HG03432 (cell line): Measurements from ENCODE around the gene LRRIQ4.
A peak's percentile ranks its signal among the peaks of the same experiment; 100 is the strongest.

Source experiments
- ATAC-seq: cut with Tn5 transposase; IDR thresholded peaks from one replicate; pipeline ENCODE4 v1.9.1; 2021; ENCODE audit warnings: mild to moderate bottlenecking, moderate library complexity; ENCODE audit not compliant: unreplicated experiment

LRRIQ4 gene

DNA sequence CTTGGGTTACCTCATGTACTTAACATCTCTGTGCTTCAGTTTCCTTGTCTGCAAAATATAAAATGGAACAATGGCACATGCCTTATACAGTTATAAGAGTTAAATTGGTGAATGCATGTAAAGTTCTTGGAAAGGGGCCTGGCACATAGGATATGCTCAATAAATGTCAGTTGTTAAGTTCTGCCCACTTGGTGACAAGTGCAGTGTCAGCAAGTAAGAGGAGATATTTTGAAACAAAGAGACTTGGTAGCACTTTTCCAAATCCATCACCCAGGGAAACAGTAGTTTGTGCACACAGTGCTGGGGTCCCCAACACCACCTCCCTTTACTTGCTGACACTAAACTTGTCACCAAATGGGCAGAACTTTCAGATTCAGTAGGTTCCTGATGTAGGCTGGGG is 37.9 kb downstream of the LRRIQ4 start:
- no peak for ATAC-seq

DNA sequence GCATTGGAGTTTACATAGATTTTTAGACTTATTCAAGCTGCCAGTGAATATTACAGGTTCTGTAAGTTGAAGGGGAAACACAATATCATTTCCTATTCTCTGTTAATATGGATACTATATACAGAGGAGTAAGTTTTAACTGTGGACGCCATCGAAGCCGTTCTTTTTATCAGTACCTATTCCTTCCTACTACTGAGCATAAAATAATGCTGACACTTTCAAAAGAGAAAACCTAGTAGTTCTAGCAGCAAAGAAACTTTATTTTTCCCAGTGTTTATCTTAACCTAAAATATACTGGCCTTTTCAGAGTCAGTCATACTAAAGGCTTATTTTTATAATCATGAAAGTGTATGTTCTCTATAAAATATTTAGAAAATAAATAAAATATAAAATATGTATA is 42.8 kb downstream of the LRRIQ4 start:
- no peak for ATAC-seq

DNA sequence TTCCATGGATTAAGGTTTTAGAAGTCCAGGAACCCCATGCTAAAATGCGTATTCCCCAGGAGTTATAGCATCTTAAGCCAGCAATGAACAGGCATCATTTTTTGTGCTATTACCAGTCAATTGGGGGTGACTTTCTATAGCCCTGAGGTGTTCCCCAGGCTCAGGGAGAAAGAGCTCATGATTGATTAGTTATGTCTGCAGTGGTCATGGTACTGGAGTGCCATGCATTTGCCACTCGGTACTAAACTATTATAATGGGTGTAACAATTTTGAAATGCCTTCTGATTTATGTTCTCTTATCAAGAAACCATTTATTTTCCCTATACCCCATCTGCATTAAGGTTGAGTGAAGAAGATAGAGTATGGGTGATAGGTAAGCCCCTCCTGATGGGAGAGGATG is 45.1 kb downstream of the LRRIQ4 start:
- ATAC-seq: no peak

DNA sequence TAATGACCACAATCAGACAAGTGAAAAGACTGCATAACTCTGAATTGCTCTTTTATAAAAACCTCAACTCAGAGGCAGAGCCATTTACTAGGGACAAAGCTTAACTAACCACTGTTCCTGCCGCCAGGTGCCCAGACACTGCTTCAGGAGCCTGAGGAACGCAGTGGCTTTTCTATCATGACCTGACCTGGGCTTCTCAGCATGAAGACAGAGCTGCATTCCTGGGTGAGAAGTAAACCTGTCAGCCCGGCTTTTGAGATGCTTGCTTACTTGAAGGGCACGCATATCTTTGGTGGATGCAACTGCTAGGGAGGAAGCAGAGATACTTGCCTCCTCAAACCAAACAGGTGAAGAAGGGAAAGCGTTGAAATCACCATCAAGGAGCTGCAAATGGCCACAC is 49.2 kb downstream of the LRRIQ4 start:
- ATAC-seq: no peak

DNA sequence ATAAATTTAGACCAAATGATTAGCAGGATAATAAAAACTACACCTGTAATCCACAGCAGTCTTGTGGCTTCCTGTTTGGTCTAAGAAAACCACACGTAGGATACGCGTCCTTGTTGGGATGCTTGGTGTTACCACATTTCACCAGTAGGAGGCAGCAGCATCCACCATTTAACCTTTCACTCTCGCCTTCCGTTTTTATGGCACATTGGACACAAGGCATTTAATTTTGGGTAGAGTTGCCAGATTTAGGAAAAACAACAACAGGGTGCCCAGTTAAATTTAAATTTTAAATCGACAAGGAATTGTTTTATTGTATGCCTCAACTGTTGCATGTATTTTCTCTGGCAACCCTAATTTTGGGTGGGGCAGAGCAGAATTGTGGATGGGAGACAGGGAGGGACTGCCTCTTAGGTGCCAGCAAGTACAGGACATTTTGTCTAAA is 50.8 kb downstream of the LRRIQ4 start:
- peak; percentile 78 for ATAC-seq

DNA sequence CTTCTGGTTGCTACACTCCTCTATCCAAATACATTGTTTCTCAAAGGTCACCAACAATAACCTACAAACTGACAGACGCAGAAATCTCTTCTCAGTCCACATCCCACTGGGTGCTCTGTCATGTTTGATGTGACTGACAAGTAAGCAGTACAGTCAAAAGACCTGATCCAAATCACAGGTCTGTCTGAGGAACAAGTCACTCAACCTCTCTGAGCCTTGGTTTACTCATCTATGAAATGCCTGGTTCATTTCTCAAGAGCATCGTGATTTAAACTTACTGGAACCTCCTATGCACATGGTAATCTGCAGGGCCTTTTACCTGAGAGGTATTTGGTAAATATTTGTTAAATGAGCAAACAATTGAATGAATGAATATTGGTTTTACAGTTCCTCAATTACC is 51.6 kb downstream of the LRRIQ4 start:
- ATAC-seq: no peak

DNA sequence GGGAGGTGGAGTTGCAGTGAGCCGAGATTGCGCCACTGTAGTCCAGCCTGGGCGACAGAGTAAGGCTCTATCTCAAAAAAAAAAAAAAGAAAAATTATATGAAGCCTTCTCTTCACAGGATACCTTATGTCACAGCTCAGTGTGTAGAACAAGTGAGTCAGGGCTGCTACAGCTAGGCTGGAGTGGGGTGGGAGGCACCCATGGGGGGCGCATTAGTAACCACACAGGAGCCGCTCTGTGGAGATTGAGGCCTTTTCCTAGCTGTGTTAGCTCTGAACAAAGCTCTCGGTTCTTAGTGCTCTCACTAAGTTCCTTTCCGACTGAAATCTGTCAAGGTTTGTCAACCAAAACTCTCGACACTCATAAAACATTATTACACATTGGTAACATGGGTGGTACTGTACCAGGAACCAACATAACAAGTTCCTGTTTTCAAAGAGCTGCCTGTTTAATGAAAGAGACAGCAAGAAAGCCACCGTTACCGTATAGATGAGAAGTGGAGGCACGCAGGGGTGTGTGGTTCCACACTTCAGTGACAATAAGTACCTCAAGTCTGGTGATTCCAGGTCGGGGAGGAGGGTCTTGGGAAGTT is 52.6 kb downstream of the LRRIQ4 start:
- ATAC-seq: no peak

DNA sequence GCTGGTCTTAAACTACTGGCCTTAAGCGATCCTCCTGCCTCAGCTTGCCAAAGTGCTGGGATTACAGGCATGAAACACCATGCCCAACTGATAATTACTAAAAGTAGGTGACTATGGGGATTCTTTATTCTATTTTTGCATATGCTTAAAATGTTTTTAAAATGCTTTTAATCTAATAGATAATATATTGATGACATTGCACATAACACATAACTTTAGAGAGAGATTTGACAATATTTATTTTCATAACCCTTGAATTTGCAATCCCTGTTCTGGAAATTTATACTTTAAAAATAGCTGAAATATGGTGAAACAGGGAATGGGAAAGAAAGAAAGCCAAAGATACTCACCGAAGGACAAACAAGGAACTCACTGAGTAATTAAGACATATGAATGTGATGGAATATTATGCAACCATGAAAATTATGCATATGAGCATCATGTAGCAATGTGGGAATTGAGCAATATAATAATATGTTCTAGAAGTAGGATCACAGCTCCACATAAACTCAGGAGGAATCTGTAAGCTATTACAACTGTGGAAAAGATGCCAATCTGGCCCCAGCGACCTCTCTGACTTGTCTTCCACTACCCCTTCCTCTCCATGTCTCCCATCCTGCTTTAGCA is 55.0 kb downstream of the LRRIQ4 start:
- no peak for ATAC-seq

DNA sequence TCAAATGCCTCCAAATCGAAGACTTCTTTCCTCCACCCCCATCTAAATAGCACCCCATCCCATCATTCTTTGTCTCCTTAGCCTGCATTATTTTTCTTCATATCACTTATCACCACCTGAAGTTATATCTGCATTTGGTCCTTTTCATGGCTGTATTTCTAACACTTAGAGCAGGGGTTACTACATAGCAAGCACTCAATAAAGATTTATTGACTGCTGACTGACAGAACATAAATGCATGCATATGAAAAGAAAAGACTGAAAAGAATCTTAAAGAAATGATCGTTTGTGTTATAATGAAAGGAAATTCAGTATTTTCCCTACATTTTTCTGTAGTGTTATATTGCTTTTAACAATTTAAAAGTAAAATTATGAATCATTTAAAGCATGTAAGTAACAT is 55.7 kb downstream of the LRRIQ4 start:
- no peak for ATAC-seq

DNA sequence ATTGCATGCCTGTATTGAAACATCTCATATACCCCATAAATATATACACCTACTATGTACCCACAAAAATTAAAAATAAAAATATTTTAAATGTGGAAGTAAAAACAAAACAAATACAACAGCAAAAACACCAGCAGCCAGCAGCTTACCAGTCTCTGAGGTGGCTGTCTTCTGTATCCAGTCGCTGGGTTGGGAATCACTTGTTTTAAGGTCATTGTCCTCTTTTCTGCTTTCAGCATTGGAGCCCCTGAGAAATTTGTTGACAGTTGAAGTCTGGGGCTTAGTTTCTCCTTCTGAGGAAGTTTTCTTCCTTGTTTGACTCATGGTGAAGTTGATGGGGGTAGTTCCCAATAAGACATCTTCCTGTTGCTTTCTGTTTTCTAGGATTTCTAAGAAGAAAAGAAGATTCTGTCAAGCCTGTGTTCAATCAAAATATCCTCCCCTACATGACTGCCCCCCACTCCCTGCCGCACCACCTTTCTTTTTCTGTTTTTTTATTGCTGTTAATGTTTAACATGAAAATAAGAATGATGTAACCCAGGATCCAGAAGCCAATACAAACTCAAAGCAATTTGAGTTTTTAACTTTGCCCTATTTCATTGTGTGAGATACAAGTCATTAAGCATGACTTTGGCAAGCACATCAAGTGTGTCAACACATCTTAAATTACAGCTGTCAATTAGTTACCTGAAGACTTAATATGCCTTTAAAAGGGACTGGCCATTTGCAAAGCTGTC is 57.0 kb downstream of the LRRIQ4 start, which contains the start of gene LRRC31:
LRRC31 (minus strand) TSS at position 452 of the 737 bp plus-strand sequence; CDS start at position 324, 128 bp downstream.
- no peak for ATAC-seq

DNA sequence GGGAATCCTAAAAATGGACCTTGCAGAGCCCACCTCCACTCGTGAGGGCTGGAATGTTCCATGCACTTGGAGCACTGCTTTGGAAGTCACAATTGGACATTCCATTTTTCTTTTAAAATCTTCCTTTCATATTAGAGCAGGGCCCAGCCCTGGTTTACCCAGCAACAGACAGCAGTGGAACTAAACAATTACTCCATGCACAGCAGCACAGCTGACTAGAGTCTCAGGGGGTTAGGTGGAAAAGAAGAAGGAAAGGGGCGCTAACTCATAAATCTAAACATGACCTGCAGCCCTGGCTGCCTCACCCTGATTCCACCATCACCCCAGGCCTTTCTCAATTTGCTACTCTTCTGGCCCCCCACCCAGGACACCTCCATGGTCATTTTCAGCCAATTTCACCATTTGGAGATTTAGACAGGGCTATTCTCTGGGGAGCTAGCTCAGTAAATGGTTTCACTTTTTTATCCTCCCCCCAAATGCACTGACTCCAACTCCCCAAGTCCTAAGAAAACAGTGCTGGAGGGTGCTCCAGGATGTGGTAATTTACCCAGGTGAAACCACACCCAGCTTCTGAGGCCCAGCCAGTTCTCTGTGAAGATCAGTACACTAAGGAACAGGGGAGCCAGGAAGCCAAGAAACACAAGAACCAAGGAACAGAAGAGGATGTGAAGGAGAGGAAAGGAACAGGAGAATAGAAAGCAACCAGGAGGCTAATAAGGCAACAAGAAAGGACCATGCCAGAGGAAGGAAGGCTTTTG is 58.6 kb downstream of the LRRIQ4 start:
- no peak for ATAC-seq

DNA sequence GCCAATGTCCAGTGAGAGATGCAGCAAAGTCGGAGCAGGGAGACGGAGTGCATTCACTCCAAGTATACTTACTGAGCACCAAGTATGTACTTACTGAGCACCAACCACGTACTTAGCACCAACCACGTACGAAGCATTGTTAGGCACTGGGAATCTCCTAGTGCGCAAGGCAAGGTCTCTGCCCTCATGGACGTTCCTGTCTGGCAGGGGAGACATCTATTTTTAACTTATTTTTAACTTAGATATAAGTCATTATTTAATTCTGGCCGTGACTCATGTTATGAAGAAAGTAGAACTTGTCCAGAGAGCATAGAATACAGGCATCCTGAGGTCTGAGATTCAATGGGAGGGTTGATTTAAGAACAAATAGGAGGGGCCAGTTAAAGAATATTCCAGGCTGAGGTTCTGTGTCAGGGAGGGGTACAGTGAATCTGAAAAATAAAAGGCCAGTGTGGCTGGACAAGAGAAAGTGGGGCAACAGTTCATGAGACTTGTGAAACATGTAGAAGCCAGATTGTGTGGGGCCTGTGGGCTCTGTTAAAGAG is 66.4 kb downstream of the LRRIQ4 start:
- no peak for ATAC-seq

DNA sequence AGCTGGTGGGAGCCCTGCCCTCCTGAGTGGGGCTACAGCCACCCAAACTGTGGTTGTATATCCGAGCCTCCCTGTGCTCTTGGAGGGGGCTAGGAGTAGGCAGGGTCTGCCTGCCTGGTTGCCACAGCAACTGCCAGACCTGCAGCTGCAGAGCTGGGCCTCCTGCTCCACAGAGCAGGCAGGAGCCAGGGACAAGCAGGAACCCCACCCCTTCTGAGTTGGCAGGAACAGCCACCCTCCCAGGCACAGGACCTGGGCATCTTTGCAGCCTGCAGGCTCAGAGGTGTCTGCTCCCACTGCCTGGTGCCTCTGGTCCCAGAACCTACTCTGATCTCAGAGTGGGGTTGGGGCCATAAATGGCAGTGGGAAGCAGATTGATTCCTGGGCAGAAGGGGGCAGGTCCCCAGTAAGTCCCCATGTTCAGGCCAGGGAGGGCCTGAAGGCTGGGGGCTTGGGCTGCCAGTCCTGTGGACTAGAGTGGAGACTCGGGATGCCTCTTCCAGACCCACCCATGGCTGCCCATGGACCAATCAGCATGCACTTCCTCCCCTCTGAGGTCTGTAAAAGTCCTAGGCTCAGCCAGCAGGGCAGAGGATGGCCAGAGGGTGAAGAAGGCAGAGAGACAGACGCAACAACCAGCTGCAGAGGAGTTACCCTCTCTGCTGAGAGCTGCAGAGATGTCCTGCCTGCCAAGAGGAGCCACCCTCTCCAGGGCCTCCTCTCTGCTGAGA is 67.3 kb downstream of the LRRIQ4 start:
- ATAC-seq: no peak

DNA sequence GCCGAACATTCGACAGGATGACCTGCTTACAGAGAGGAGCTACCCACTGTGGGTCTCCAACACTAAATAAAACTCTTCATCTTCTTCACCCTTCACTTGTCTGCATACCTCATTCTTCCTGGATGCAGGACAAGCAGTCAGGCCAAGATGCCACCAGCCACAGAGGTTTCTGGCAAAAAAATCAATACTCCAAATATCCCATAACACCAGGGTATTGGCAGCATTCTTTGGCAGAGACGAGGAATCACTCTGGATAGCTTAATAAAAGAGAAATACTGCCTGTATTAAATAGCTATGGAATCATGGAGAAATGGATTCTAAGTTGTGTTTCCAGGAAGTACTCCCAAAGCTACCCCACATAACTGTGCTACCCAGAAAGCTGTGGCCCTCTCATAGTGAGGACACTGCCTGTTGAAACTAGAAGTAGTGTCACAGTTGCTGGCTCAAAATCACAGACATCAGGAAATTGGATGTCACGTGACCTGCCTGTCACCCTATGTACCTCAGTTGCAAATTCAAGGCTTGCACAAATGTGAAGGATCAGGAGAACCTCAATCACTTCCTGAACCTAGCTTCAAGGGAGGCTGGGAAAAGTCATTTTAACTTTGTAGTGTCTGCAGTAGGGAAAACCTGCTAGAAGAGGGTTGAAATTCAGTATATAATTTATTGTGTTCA is 68.0 kb downstream of the LRRIQ4 start:
- no peak for ATAC-seq

DNA sequence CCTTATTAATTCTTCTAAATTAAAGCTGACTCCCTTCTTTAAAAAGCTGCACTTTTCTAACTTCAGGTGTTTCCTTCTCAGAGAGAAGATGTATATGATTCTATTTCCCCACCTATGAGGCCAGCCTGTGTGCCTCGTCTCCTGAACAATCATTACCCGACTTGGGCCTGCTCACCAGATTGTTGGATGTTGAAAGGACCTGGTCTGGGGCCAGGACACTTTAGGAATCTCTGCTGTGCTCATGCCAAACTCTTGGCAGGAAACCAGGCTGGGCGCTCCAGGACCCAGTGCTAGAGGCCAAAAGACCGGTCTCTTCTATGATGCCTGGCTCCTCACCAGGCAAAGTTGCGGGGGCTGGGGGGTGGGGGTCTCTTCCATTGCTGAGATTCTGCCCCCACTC is 74.0 kb downstream of the LRRIQ4 start:
- ATAC-seq: no peak
